Measurements from ENCODE around the gene PRKACB.

- no peak for TF ChIP-seq CTCF (IDR thresholded peaks at IDR 0.05)
- TF ChIP-seq EZH2 (IDR thresholded peaks at IDR 0.05) = no peak
- TF ChIP-seq EZH2phosphoT487 (IDR thresholded peaks at IDR 0.05) = no peak
Measured at GRCh38 chr1:84265867-84266266, 121.8 kb downstream of the PRKACB start.
